DND-41 (cell line): ENCODE measurements around the gene L3MBTL3.

ENCODE experiments used
- EZH2 ChIP-seq: IDR thresholded peaks from 3 replicates; pipeline ENCODE4 v1.6.1; 2012; ENCODE audit warnings: borderline replicate concordance, low read depth, mild to moderate bottlenecking, moderate library complexity, low read length, inconsistent platforms; ENCODE audit not compliant: severe bottlenecking
- TF ChIP-seq, protein P1 (sequence below): IDR thresholded peaks from 2 replicates; pipeline ENCODE4 v1.5.1; 2012; ENCODE audit warnings: borderline replicate concordance, low read length, moderate library complexity, mild to moderate bottlenecking; ENCODE audit not compliant: poor library complexity, severe bottlenecking; ENCODE audit errors: extremely low read depth

DNA sequence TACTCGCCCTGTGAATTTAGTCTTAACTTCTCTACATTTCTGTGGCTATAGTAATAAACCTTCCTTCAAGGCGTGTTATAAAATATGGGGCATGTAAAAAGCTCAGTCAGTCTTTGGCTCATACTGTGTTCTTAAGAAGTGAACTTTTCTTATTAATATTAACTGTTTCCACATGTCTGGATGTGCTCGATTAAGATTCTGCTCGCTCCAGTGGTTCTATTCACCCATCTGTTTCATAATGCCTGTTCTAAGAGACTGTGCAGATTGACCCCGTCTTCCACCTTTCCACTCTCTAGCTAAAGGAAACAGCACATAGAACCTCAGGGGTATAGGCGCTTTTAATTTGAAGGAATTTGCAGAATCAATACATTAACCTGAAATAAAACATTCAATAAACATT lies 99.9 kb downstream of the L3MBTL3 start:
- TF ChIP-seq, protein P1, sequence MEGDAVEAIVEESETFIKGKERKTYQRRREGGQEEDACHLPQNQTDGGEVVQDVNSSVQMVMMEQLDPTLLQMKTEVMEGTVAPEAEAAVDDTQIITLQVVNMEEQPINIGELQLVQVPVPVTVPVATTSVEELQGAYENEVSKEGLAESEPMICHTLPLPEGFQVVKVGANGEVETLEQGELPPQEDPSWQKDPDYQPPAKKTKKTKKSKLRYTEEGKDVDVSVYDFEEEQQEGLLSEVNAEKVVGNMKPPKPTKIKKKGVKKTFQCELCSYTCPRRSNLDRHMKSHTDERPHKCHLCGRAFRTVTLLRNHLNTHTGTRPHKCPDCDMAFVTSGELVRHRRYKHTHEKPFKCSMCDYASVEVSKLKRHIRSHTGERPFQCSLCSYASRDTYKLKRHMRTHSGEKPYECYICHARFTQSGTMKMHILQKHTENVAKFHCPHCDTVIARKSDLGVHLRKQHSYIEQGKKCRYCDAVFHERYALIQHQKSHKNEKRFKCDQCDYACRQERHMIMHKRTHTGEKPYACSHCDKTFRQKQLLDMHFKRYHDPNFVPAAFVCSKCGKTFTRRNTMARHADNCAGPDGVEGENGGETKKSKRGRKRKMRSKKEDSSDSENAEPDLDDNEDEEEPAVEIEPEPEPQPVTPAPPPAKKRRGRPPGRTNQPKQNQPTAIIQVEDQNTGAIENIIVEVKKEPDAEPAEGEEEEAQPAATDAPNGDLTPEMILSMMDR = no peak
- TF ChIP-seq EZH2 = no peak
